A673 (cell line): ENCODE measurements around the gene SGCB. TPM values are rescaled to one million over a fixed set of nuclear protein-coding genes. Genes with fewer than 3 reads are reported as not detected.

ENCODE experiments used
- BruUV-seq: library from RNA; stranded (reverse); fragments of 400-500 nt; replicated peaks from 2 replicates; lab custom pipeline; 2021; lab: Mats Ljungman, UMichigan
- CTCF ChIA-PET: fragments of 300-600 bp; sonication (Branson Sonifier 250); formaldehyde crosslinking; loops from one replicate; lab custom pipeline; 2022; ENCODE audit warnings: antibody characterized with exemption; lab: Charles Lee
- POLR2A ChIA-PET: fragments of 300-600 bp; sonication (Branson Sonifier 250); formaldehyde crosslinking; loops from one replicate; lab custom pipeline; 2022; ENCODE audit warnings: antibody characterized with exemption; ENCODE audit not compliant: low non-redundant PET; lab: Charles Lee
- DNase-seq: peaks from one replicate; pipeline ENCODE4 v3.0.0-alpha.2; 2015; ENCODE audit warnings: low spot score
- H3K27ac ChIP-seq: fragments of 200-600 bp; sonication (generic); 2 replicates; pipeline ENCODE4 v1.5.1; 2016; ENCODE audit warnings: mixed run types, low read depth, mild to moderate bottlenecking, mixed read lengths, antibody characterized with exemption, low read length; ENCODE audit not compliant: poor library complexity, severe bottlenecking
- H3K27me3 ChIP-seq: fragments of 200-600 bp; sonication (generic); replicated peaks from 2 replicates; pipeline ENCODE4 v1.6.1; 2017; ENCODE audit warnings: mixed run types, low read depth, mild to moderate bottlenecking, mixed read lengths, antibody characterized with exemption, low read length; ENCODE audit not compliant: insufficient read depth, poor library complexity
- H3K36me3 ChIP-seq: fragments of 200-600 bp; sonication (generic); 2 replicates; pipeline ENCODE4 v1.6.1; 2016; ENCODE audit warnings: mixed run types, mild to moderate bottlenecking, mixed read lengths, antibody characterized with exemption, low read length; ENCODE audit not compliant: insufficient read depth, poor library complexity, severe bottlenecking
- H3K4me1 ChIP-seq: fragments of 200-600 bp; sonication (generic); 2 replicates; pipeline ENCODE4 v1.6.1; 2017; ENCODE audit warnings: mixed run types, mild to moderate bottlenecking, mixed read lengths, antibody characterized with exemption, low read length; ENCODE audit not compliant: insufficient read depth, poor library complexity, severe bottlenecking
- H3K4me3 ChIP-seq: fragments of 200-600 bp; sonication (generic); 2 replicates; pipeline ENCODE4 v1.5.1; 2016; ENCODE audit warnings: low read depth, mixed run types, mild to moderate bottlenecking, mixed read lengths, low read length; ENCODE audit not compliant: poor library complexity, severe bottlenecking
- H3K9me3 ChIP-seq: fragments of 200-600 bp; sonication (generic); 2 replicates; pipeline ENCODE4 v1.6.1; 2016; ENCODE audit warnings: mixed run types, low read depth, mild to moderate bottlenecking, mixed read lengths, antibody characterized with exemption, low read length; ENCODE audit not compliant: poor library complexity, severe bottlenecking
- CTCF ChIP-seq: fragments of 300-800, 200-600 bp; sonication (generic); conservative IDR thresholded peaks from 2 replicates; pipeline ENCODE4 v1.5.1; 2017; ENCODE audit warnings: low read depth, mild to moderate bottlenecking, antibody characterized with exemption, low read length, moderate library complexity, mixed read lengths
- EZH2 ChIP-seq: fragments of 200-600 bp; sonication (generic); IDR thresholded peaks from 2 replicates; pipeline ENCODE4 v1.6.1; 2017; ENCODE audit warnings: borderline replicate concordance, low read depth, mild to moderate bottlenecking, mixed read lengths, antibody characterized with exemption, low read length; ENCODE audit not compliant: poor library complexity, severe bottlenecking
- intact Hi-C: fragments of 100-400 bp; cut with micrococcal nuclease; formaldehyde crosslinking; loops from one replicate; pipeline ENCODE4 v1.10.0; 2022; ENCODE audit not compliant: unreplicated experiment
- total RNA-seq: library from RNA; stranded (reverse); gene quantifications from 2 replicates; pipeline ENCODE4 v1.2.3, GENCODE V29; 2021

The SGCB gene
- total RNA-seq, 1 experiment from 2014 or later, result 38.6 TPM

DNA sequence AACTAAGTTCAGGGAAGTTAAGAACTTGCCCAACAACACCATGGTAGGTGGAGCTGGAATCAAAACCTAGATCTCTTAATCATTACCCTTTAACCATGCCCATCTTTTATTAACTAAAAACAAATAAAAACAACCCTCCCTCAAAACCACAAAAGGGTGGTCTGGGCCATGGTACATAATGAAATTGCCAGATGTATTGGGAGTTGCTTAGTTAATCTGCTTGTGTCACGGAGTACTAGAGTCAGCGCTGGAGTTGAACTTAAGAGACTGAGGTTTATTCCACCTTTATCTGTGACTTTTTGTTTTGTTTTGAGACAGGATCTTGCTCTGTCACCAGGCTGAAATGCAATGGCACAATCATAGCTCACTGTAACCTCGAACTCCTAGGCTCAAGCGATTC is 31.2 kb downstream of the SGCB start:
- CTCF ChIA-PET, result no interaction called here
- H3K27ac ChIP-seq, result no peak overlapping the region
- no peaks in the 10 kb centered on the region for H3K9me3 ChIP-seq
- H3K4me1 ChIP-seq, result no peaks in the 10 kb centered on the region
- H3K27me3 ChIP-seq, result no peaks in the 10 kb centered on the region
- TF ChIP-seq CTCF (no peak), EZH2 (no peak)
- POLR2A ChIA-PET, result no interaction called here
- no peak overlapping the region for H3K4me3 ChIP-seq
- intact Hi-C loops, result no loop called here
- no peak for DNase-seq
- no TSS peak for BruUV-seq
- no peaks in the 10 kb centered on the region for H3K36me3 ChIP-seq

- no peaks in the 10 kb centered on the region for H3K4me1 ChIP-seq
- CTCF ChIA-PET, result no interaction called here
- BruUV-seq, result no TSS peak
These were observed 32.4 kb downstream of the SGCB start for GRCh38 chr4:52005604-52006273.

DNA sequence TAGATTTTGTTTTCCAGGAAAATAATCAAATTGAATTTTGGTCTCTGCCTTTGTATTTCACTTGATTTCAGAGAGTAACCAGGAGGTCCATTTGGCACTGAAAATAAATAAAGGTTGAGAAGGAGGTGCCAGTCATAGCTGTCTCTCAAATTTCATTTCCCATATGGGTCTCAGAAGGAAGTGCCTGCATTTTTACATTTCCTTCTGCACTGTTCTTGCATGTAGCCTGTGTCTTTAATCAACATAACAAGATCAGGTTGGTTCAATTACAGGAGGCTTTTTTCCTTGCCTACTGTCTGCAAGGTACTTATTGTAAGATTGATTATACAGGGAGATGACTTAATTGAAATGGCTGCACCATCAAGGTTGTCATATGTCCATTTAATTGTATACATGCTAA is 33.7 kb downstream of the SGCB start:
- no TSS peak for BruUV-seq
- H3K9me3 ChIP-seq, result no peaks in the 10 kb centered on the region
- H3K27ac ChIP-seq, result no peak overlapping the region
- H3K36me3 ChIP-seq, result no peaks in the 10 kb centered on the region
- no peak for DNase-seq
- ChIA-PET POLR2A (no interaction called here), CTCF (no interaction called here)
- no peak overlapping the region for H3K4me3 ChIP-seq
- H3K4me1 ChIP-seq, result no peaks in the 10 kb centered on the region
- intact Hi-C loops, result loop anchor here (5.0 kb wide), 1 partner anchor 58 kb away; no protein-coding TSS in a partner anchor
- TF ChIP-seq CTCF (no peak), EZH2 (no peak)
- no peaks in the 10 kb centered on the region for H3K27me3 ChIP-seq

More at GRCh38 chr4:52005604-52006273, 32.4 kb downstream of the SGCB start:
- Histone ChIP-seq H3K36me3 (no peaks in the 10 kb centered on the region), H3K27me3 (no peaks in the 10 kb centered on the region), H3K9me3 (no peaks in the 10 kb centered on the region), H3K4me3 (no peak overlapping the region), H3K27ac (no peak overlapping the region)
- POLR2A ChIA-PET, result no interaction called here
- intact Hi-C loops, result no loop called here
- TF ChIP-seq EZH2, result no peak
- no peak for TF ChIP-seq CTCF
- DNase-seq, result no peak
